ENCODE results near the gene SPANXN5.

- TF ChIP-seq CTCF (IDR thresholded peaks at IDR 0.05) = no peak
- no peak for TF ChIP-seq POLR2A (IDR thresholded peaks at IDR 0.05)
Observed at GRCh38 chrX:52824608-52825007, 27.4 kb upstream of the SPANXN5 start.
